ENCODE measurements around the gene ZSWIM9. TPM values are rescaled to one million over a fixed set of nuclear protein-coding genes. Genes with fewer than 3 reads are reported as not detected.
"Not testable (repeated sequence)": the region's sequence is repeated elsewhere in the genome, so short reads cannot be mapped to it uniquely, and the experiment has no call there.

Gene ZSWIM9
- total and polyA plus RNA-seq, 10 donors = 1.3 to 9.3 (median 3.6) TPM

DNA sequence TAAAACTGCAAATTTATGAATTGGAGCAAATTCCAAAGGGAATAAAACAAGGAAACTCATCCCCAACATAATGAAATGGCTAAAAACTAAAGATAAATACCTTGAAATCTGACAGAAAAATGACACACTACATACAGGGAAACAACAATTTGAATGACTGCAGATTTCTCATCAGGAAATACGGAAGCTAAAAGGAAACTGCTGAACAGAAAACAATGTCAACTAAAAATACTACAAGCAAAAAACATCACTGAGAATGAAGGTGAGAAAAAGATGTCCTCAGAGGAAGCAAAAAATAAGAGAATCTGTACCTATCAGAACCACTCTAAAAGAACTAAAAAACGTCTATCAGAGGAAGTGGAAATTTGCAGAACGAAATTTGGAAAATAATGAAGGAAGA lies 39.5 kb downstream of the ZSWIM9 start:
- H3K27me3 ChIP-seq (replicated peaks in 1 of 7) = no peaks in the 10 kb centered on the region
- DNase-seq = no peak
- no peaks in the 10 kb centered on the region for H3K9me3 ChIP-seq
- no peak overlapping the region for H3K4me3 ChIP-seq
- H3K36me3 ChIP-seq = peaks cover 0 to 62% (median 33%) of the 10 kb centered on the region in 6 donors
- H3K27ac ChIP-seq = peak overlapping the region in 5 of 8 donors; percentile 9 to 70 (median 46)
- H3K4me1 ChIP-seq = peaks cover 0 to 17% (median 9%) of the 10 kb centered on the region in 6 donors
- TF ChIP-seq POLR2AphosphoS5 (IDR thresholded peaks at IDR 0.05) = no peak
- TF ChIP-seq, protein P1, sequence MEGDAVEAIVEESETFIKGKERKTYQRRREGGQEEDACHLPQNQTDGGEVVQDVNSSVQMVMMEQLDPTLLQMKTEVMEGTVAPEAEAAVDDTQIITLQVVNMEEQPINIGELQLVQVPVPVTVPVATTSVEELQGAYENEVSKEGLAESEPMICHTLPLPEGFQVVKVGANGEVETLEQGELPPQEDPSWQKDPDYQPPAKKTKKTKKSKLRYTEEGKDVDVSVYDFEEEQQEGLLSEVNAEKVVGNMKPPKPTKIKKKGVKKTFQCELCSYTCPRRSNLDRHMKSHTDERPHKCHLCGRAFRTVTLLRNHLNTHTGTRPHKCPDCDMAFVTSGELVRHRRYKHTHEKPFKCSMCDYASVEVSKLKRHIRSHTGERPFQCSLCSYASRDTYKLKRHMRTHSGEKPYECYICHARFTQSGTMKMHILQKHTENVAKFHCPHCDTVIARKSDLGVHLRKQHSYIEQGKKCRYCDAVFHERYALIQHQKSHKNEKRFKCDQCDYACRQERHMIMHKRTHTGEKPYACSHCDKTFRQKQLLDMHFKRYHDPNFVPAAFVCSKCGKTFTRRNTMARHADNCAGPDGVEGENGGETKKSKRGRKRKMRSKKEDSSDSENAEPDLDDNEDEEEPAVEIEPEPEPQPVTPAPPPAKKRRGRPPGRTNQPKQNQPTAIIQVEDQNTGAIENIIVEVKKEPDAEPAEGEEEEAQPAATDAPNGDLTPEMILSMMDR (IDR thresholded peaks at IDR 0.05 in 8 of 11, conservative IDR thresholded peaks at IDR 0.05 in 3 of 11) = no peak
- TF ChIP-seq POLR2A (IDR thresholded peaks at IDR 0.05) = no peak
- intact Hi-C loops (cut with DNase I; ENCODE audit: low total_unique reads) = no loop called here
- 55 to 82% (median 81%) methylated on average over 3 of the region's 3 CpGs for WGBS, 5 donors

GRCh38 chr19:48213959-48214358 lies 43.5 kb downstream of the ZSWIM9 start:
- no peak overlapping the region for H3K27ac ChIP-seq
- TF ChIP-seq, protein P1 (IDR thresholded peaks at IDR 0.05 in 8 of 11, conservative IDR thresholded peaks at IDR 0.05 in 3 of 11) = no peak
- no peak for TF ChIP-seq POLR2A (IDR thresholded peaks at IDR 0.05)
- no peak for TF ChIP-seq POLR2AphosphoS5 (IDR thresholded peaks at IDR 0.05)
- H3K36me3 ChIP-seq = peaks cover 4 to 97% (median 64%) of the 10 kb centered on the region in 6 donors
- no peak overlapping the region for H3K4me3 ChIP-seq
- no peaks in the 10 kb centered on the region for H3K4me1 ChIP-seq
- no peaks in the 10 kb centered on the region for H3K27me3 ChIP-seq (replicated peaks in 1 of 7)
- DNase-seq = no peak
- no peaks in the 10 kb centered on the region for H3K9me3 ChIP-seq
- 95 to 97% (median 96%) methylated on average over 5 of the region's 5 CpGs for WGBS, 5 donors
- intact Hi-C loops (cut with DNase I; ENCODE audit: low total_unique reads) = no loop called here

DNA sequence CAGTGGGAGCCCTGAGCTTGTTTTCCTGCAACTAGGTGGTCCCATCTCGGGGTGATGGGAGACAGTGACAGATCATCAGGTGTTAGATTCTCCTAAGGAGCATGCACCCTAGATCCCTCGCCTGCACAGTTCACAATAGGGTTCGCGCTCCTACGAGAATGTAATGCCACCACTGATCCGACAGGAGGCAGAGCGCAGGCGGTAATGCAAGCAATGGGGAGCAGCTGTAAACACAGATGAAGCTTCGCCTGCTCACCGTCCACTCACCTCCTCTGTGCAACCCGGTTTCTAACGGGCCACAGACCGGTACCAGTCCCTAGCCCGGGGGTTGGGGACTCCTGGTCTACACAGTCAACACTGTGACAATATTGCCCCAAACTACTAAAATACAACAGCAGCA lies 46.5 kb downstream of the ZSWIM9 start:
- Histone ChIP-seq H3K27ac (no peak overlapping the region), H3K9me3 (no peaks in the 10 kb centered on the region), H3K4me3 (no peak overlapping the region), H3K36me3 (peaks cover 4 to 100% (median 72%) of the 10 kb centered on the region in 6 donors), H3K4me1 (no peaks in the 10 kb centered on the region), H3K27me3 (replicated peaks in 1 of 7) (no peaks in the 10 kb centered on the region)
- no peak for TF ChIP-seq POLR2A (IDR thresholded peaks at IDR 0.05)
- TF ChIP-seq POLR2AphosphoS5 (IDR thresholded peaks at IDR 0.05) = no peak
- TF ChIP-seq, protein P1 (IDR thresholded peaks at IDR 0.05 in 8 of 11, conservative IDR thresholded peaks at IDR 0.05 in 3 of 11) = no peak
- no peak for DNase-seq
- WGBS, 5 donors = 85 to 95% (median 91%) methylated on average over 13 to 14 of the region's 14 CpGs
- intact Hi-C loops (cut with DNase I; ENCODE audit: low total_unique reads) = no loop called here

DNA sequence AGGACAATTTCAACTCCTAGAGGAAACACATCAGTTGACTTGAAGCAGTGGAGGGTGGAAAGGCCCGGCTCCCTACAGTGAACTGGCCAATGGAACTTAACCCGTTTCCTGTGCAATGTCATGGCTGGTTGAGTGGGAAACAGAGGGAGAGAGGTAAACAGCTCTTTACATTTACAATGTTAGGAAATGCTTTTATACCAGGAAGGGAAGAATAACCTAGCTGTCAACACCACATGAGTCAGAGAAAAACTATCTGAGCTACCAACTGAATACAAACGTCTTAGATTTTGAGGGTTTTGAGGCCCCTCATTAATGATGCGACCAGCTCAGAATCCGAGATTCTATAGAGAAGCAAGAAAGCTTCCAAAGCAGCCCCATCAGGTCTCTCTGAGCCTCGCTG lies 48.5 kb downstream of the ZSWIM9 start:
- H3K27me3 ChIP-seq (replicated peaks in 1 of 7) = no peaks in the 10 kb centered on the region
- H3K4me1 ChIP-seq = no peaks in the 10 kb centered on the region
- H3K4me3 ChIP-seq = no peak overlapping the region
- no peak for DNase-seq
- peaks cover 4 to 100% (median 77%) of the 10 kb centered on the region in 6 donors for H3K36me3 ChIP-seq
- intact Hi-C loops (cut with DNase I; ENCODE audit: low total_unique reads) = no loop called here
- H3K9me3 ChIP-seq = no peaks in the 10 kb centered on the region
- TF ChIP-seq, protein P1 (IDR thresholded peaks at IDR 0.05 in 8 of 11, conservative IDR thresholded peaks at IDR 0.05 in 3 of 11) = no peak
- TF ChIP-seq POLR2A (IDR thresholded peaks at IDR 0.05) (no peak), POLR2AphosphoS5 (IDR thresholded peaks at IDR 0.05) (no peak)
- 87 to 94% (median 92%) methylated on average over 6 of the region's 6 CpGs for WGBS, 5 donors
- no peak overlapping the region for H3K27ac ChIP-seq

- DNase-seq; H3K4me1 ChIP-seq; intact Hi-C loops (cut with DNase I; ENCODE audit: low total_unique reads); H3K9me3 ChIP-seq; H3K27me3 ChIP-seq (replicated peaks in 1 of 7); H3K4me3 ChIP-seq: not testable (repeated sequence)
- H3K27ac ChIP-seq = peak overlapping the region in 1 of 8 donors; percentile 27
- H3K36me3 ChIP-seq = peaks cover 4 to 100% (median 75%) of the 10 kb centered on the region in 6 donors
- WGBS, 5 donors = 94 to 100% (median 98%) methylated on average over 3 of the region's 3 CpGs
Observed at GRCh38 chr19:48220784-48221183, 50.3 kb downstream of the ZSWIM9 start.
